Lung (tissue), 12 donors: ENCODE data around the gene MESP1. TPM values are rescaled to one million over a fixed set of nuclear protein-coding genes. Genes with fewer than 3 reads are reported as not detected.

Experiments used
- ATAC-seq: fragments of 200-7000 bp; cut with Tn5 transposase; one replicate; pipeline ENCODE4 v1.9.1; 2020; ENCODE audit warnings: moderate number of reproducible peaks; ENCODE audit not compliant: insufficient read depth, low FRiP score
- DNase-seq, 3 donors: peaks; one replicate each; pipeline ENCODE4 v3.0.0-alpha.2; 2013 to 2017
- H3K27ac ChIP-seq, 2 donors: one replicate each; pipeline ENCODE4 v1.5.1; 2013; ENCODE audit warnings: mild to moderate bottlenecking in 2 of 2, moderate library complexity in 2 of 2, control low read depth in 1 of 2, inconsistent platforms in 1 of 2, low read depth in 1 of 2, low read length in 1 of 2
- H3K27me3 ChIP-seq, 3 donors: one replicate each; pipeline ENCODE4 v1.5.1; 2013; ENCODE audit warnings: low read length in 2 of 3; ENCODE audit not compliant: control insufficient read depth in 3 of 3, insufficient read depth in 3 of 3
- H3K36me3 ChIP-seq, 4 donors: one replicate each; pipeline ENCODE4 v1.5.1; 2013; ENCODE audit warnings: low read length in 4 of 4, mild to moderate bottlenecking in 1 of 4, moderate library complexity in 1 of 4; ENCODE audit not compliant: control insufficient read depth in 4 of 4, insufficient read depth in 4 of 4
- H3K4me1 ChIP-seq, 5 donors: one replicate each; pipeline ENCODE4 v1.5.1; 2013; ENCODE audit warnings: low read length in 5 of 5, mild to moderate bottlenecking in 2 of 5, moderate library complexity in 1 of 5; ENCODE audit not compliant: control insufficient read depth in 5 of 5, insufficient read depth in 5 of 5
- H3K4me3 ChIP-seq: one replicate; pipeline ENCODE4 v1.5.1; 2013; ENCODE audit warnings: mild to moderate bottlenecking, control low read depth, moderate library complexity
- H3K9ac ChIP-seq, 2 donors: one replicate each; pipeline ENCODE4 v1.5.1; 2013; ENCODE audit warnings: low read length in 2 of 2, control low read depth in 1 of 2; ENCODE audit not compliant: insufficient read depth in 1 of 2
- H3K9me3 ChIP-seq, 4 donors: one replicate each; pipeline ENCODE4 v1.5.1; 2013; ENCODE audit warnings: low read length in 3 of 4, mild to moderate bottlenecking in 1 of 4, moderate library complexity in 1 of 4; ENCODE audit not compliant: control insufficient read depth in 4 of 4, insufficient read depth in 3 of 4
- CTCF ChIP-seq: IDR thresholded peaks from 2 replicates; pipeline ENCODE4 v1.5.1; 2012; ENCODE audit warnings: mild to moderate bottlenecking; ENCODE audit errors: control extremely low read depth, extremely low read depth
- WGBS, 2 donors: extraction: QIAGEN DNeasy Blood & Tissue Kit; methylation state at CpG; one replicate each; pipeline ENCODE4 v1.1.7; 2013; 5-methylcytosine and 5-hydroxymethylcytosine counted together
- polyA plus RNA-seq, 2 donors: library from polyadenylated mRNA; stranded (reverse); fragments of 200-250 nt; gene quantifications; one replicate each; pipeline ENCODE4 v1.2.1, GENCODE V29; 2013
- total RNA-seq, 2 donors: library from RNA; depleted of rRNA in 1 of 2; stranded (reverse); fragments of >200 nt in 1 of 2; gene quantifications; one replicate each; pipeline ENCODE4 v1.2.1, GENCODE V29; 2014 to 2021
- donor health status: control.
- donor health status: control.
- donor health status: Bipolar disorder and iron deficiency.
- donor health status: healthy.
- donor health status: DM: yes; HTN: yes; CAD: no.

MESP1 gene
- total and polyA plus RNA-seq, 4 donors = 0.37 to 3.2 (median 2.3) TPM

- DNase-seq = no peak
- H3K9me3 ChIP-seq = no peaks in the 10 kb centered on the region
- WGBS, 2 donors = 64 to 76% methylated on average over 4 of the region's 4 CpGs
- no peak overlapping the region for H3K9ac ChIP-seq
- no peak overlapping the region for H3K4me3 ChIP-seq
- no peak for ATAC-seq
- H3K4me1 ChIP-seq = no peaks in the 10 kb centered on the region
- H3K36me3 ChIP-seq = no peaks in the 10 kb centered on the region
- H3K27ac ChIP-seq = no peak overlapping the region
- no peak for TF ChIP-seq CTCF
- no peaks in the 10 kb centered on the region for H3K27me3 ChIP-seq
These were observed 15.3 kb downstream of the MESP1 start for GRCh38 chr15:89735773-89736172.

GRCh38 chr15:89732451-89733172 lies 18.4 kb downstream of the MESP1 start:
- Histone ChIP-seq H3K27me3 (no peaks in the 10 kb centered on the region), H3K4me3 (no peak overlapping the region), H3K27ac (no peak overlapping the region), H3K9me3 (no peaks in the 10 kb centered on the region), H3K9ac (no peak overlapping the region), H3K36me3 (no peaks in the 10 kb centered on the region), H3K4me1 (no peaks in the 10 kb centered on the region)
- peak in 1 of 3 donors; percentile 29 for DNase-seq
- WGBS, 2 donors = 63 to 74% methylated on average over 8 of the region's 8 CpGs
- no peak for ATAC-seq
- no peak for TF ChIP-seq CTCF

GRCh38 chr15:89731275-89731674 lies 19.8 kb downstream of the MESP1 start:
- Histone ChIP-seq H3K4me3 (no peak overlapping the region), H3K36me3 (no peaks in the 10 kb centered on the region), H3K9ac (no peak overlapping the region), H3K9me3 (no peaks in the 10 kb centered on the region), H3K27me3 (no peaks in the 10 kb centered on the region), H3K27ac (no peak overlapping the region), H3K4me1 (no peaks in the 10 kb centered on the region)
- DNase-seq (no peak), ATAC-seq (no peak)
- no peak for TF ChIP-seq CTCF
- WGBS, 2 donors = 91 to 98% methylated on average over 5 of the region's 5 CpGs

GRCh38 chr15:89728254-89728653 lies 22.8 kb downstream of the MESP1 start:
- Histone ChIP-seq H3K27me3 (no peaks in the 10 kb centered on the region), H3K4me1 (no peaks in the 10 kb centered on the region), H3K9me3 (peaks cover 0 to 5% (median 0%) of the 10 kb centered on the region in 4 donors), H3K27ac (no peak overlapping the region), H3K9ac (no peak overlapping the region), H3K36me3 (no peaks in the 10 kb centered on the region), H3K4me3 (no peak overlapping the region)
- no peak for TF ChIP-seq CTCF
- DNase-seq = no peak
- no peak for ATAC-seq
- 35 to 63% methylated on average over 2 of the region's 2 CpGs for WGBS, 2 donors
